ENCODE data around the gene CD33. TPM values are rescaled to one million over a fixed set of nuclear protein-coding genes. Genes with fewer than 3 reads are reported as not detected.
A peak's percentile ranks its signal among the peaks of the same experiment; 100 is the strongest.

Gene CD33
- total RNA-seq, 1 donor from 2014 or later, result not detected

GRCh38 chr19:51227326-51227725 lies 2.4 kb downstream of the CD33 start:
- Histone ChIP-seq H3K4me3 (ENCODE audit: low read depth, low read length) (no peak overlapping the region), H3K36me3 (ENCODE audit: control insufficient read depth, insufficient read depth, low read length) (no peaks in the 10 kb centered on the region), H3K27me3 (ENCODE audit: control insufficient read depth, insufficient read depth, low read length) (no peaks in the 10 kb centered on the region)
- TF ChIP-seq CTCF (IDR thresholded peaks at IDR 0.05; ENCODE audit: insufficient read depth, low read length, severe bottlenecking), result no peak
- no peak for FAIRE-seq
- DNase-seq (ENCODE audit: low read depth), result no peak

GRCh38 chr19:51227966-51228365 lies 3.1 kb downstream of the CD33 start:
- no peak for FAIRE-seq
- no peaks in the 10 kb centered on the region for H3K27me3 ChIP-seq (ENCODE audit: control insufficient read depth, insufficient read depth, low read length)

GRCh38 chr19:51240866-51241265 lies 16.0 kb downstream of the CD33 start:
- Histone ChIP-seq H3K4me3 (ENCODE audit: low read depth, low read length) (no peak overlapping the region), H3K36me3 (ENCODE audit: control insufficient read depth, insufficient read depth, low read length) (no peaks in the 10 kb centered on the region), H3K27me3 (ENCODE audit: control insufficient read depth, insufficient read depth, low read length) (no peaks in the 10 kb centered on the region)
- no peak for TF ChIP-seq CTCF (IDR thresholded peaks at IDR 0.05; ENCODE audit: insufficient read depth, low read length, severe bottlenecking)
- FAIRE-seq (no peak), DNase-seq (ENCODE audit: low read depth) (no peak)

More at GRCh38 chr19:51227966-51228365, 3.1 kb downstream of the CD33 start:
- TF ChIP-seq CTCF (IDR thresholded peaks at IDR 0.05; ENCODE audit: insufficient read depth, low read length, severe bottlenecking), result no peak
- DNase-seq (ENCODE audit: low read depth), result no peak
- no peak overlapping the region for H3K4me3 ChIP-seq (ENCODE audit: low read depth, low read length)
- H3K36me3 ChIP-seq (ENCODE audit: control insufficient read depth, insufficient read depth, low read length), result no peaks in the 10 kb centered on the region

- no peak for FAIRE-seq
- no peak for TF ChIP-seq CTCF (IDR thresholded peaks at IDR 0.05; ENCODE audit: insufficient read depth, low read length, severe bottlenecking)
- Histone ChIP-seq H3K27me3 (ENCODE audit: control insufficient read depth, insufficient read depth, low read length) (no peaks in the 10 kb centered on the region), H3K36me3 (ENCODE audit: control insufficient read depth, insufficient read depth, low read length) (no peaks in the 10 kb centered on the region), H3K4me3 (ENCODE audit: low read depth, low read length) (no peak overlapping the region)
- DNase-seq (ENCODE audit: low read depth), result peak; percentile 0
These were observed 18.2 kb downstream of the CD33 start for GRCh38 chr19:51242881-51243630.

GRCh38 chr19:51246164-51246552 lies 21.3 kb downstream of the CD33 start:
- DNase-seq (ENCODE audit: low read depth) (no peak), FAIRE-seq (no peak)
- no peaks in the 10 kb centered on the region for H3K36me3 ChIP-seq (ENCODE audit: control insufficient read depth, insufficient read depth, low read length)
- no peak for TF ChIP-seq CTCF (IDR thresholded peaks at IDR 0.05; ENCODE audit: insufficient read depth, low read length, severe bottlenecking)
- no peaks in the 10 kb centered on the region for H3K27me3 ChIP-seq (ENCODE audit: control insufficient read depth, insufficient read depth, low read length)
- no peak overlapping the region for H3K4me3 ChIP-seq (ENCODE audit: low read depth, low read length)
